Body of pancreas (tissue), 4 donors: Measurements from ENCODE around the gene EML4. TPM values are rescaled to one million over a fixed set of nuclear protein-coding genes. Genes with fewer than 3 reads are reported as not detected.

Experiments used
- ATAC-seq: fragments of 150-250 bp; one replicate; pipeline ENCODE4 v1.9.1; 2016
- DNase-seq, 4 donors: peaks; one replicate each; pipeline ENCODE4 v3.0.0-alpha.2; 2019
- H3K27ac ChIP-seq, 4 donors: fragments of 200-600 bp; sonication (generic); 1 replicate in 3 of 4; 2 replicates in 1 of 4; pipeline versions ENCODE4 v1.5.1 to v1.6.1; 2016 to 2019; ENCODE audit warnings: mild to moderate bottlenecking in 1 of 4, mixed read lengths in 1 of 4, moderate library complexity in 1 of 4
- H3K27me3 ChIP-seq, 2 donors: fragments of 200-600 bp; sonication (generic); one replicate each; pipeline ENCODE4 v1.6.0; 2016; ENCODE audit warnings: mild to moderate bottlenecking in 1 of 2
- H3K36me3 ChIP-seq, 2 donors: fragments of 200-600 bp; sonication (generic); replicated peaks in 1 of 2; 2 replicates each; pipeline ENCODE4 v1.5.1; 2016; ENCODE audit warnings: low read depth in 2 of 2; ENCODE audit not compliant: insufficient read depth in 1 of 2
- H3K4me1 ChIP-seq: fragments of 200-600 bp; sonication (generic); one replicate; pipeline ENCODE4 v1.6.0; 2016
- H3K4me3 ChIP-seq, 2 donors: fragments of 200-600 bp; sonication (generic); 1 replicate in 1 of 2; 2 replicates in 1 of 2; pipeline ENCODE4 v1.5.1; 2016 to 2019
- H3K9me3 ChIP-seq, 3 donors: fragments of 200-600 bp; sonication (generic); 1 replicate in 2 of 3; 2 replicates in 1 of 3; pipeline ENCODE4 v1.5.1; 2016
- POLR2A ChIP-seq, 3 donors: fragments of 450-650 bp; IDR thresholded peaks; one replicate each; pipeline ENCODE4 v1.6.1; 2016; ENCODE audit warnings: antibody characterized with exemption in 3 of 3, mild to moderate bottlenecking in 2 of 3
- WGBS, 2 donors: methylation state at CpG; one replicate each; pipeline ENCODE4 v1.1.5; 2017; 5-methylcytosine and 5-hydroxymethylcytosine counted together
- intact Hi-C: fragments of 100-400 bp; cut with DNase I; formaldehyde crosslinking; loops from one replicate; pipeline ENCODE4 v1.15.1; 2023
- total RNA-seq, 2 donors: library from RNA; depleted of rRNA; stranded (reverse); fragments of >200 nt; gene quantifications; one replicate each; pipeline ENCODE4 v1.1.0, GENCODE V29; 2016
- TF ChIP-seq, protein P1 (sequence below), 7 experiments: fragments of 450-650 bp in 4 of 7; fragments of 200-600 bp in 3 of 7; sonication (generic) in 3 of 7; IDR thresholded peaks; one replicate each; pipeline ENCODE4 v1.5.1; 2016 to 2019; ENCODE audit warnings: antibody characterized with exemption in 7 of 7

Gene EML4
- total RNA-seq, 2 donors from 2014 or later: 37.4 to 39.9 TPM

- H3K4me1 ChIP-seq: no peaks in the 10 kb centered on the region
- WGBS, 2 donors: 94 to 98% methylated on average over 2 of the region's 2 CpGs
- H3K4me3 ChIP-seq: no peak overlapping the region
- ATAC-seq (no peak), DNase-seq (no peak)
- H3K27me3 ChIP-seq: no peaks in the 10 kb centered on the region
- TF ChIP-seq POLR2A (IDR thresholded peaks at IDR 0.05): no peak
- TF ChIP-seq, protein P1, sequence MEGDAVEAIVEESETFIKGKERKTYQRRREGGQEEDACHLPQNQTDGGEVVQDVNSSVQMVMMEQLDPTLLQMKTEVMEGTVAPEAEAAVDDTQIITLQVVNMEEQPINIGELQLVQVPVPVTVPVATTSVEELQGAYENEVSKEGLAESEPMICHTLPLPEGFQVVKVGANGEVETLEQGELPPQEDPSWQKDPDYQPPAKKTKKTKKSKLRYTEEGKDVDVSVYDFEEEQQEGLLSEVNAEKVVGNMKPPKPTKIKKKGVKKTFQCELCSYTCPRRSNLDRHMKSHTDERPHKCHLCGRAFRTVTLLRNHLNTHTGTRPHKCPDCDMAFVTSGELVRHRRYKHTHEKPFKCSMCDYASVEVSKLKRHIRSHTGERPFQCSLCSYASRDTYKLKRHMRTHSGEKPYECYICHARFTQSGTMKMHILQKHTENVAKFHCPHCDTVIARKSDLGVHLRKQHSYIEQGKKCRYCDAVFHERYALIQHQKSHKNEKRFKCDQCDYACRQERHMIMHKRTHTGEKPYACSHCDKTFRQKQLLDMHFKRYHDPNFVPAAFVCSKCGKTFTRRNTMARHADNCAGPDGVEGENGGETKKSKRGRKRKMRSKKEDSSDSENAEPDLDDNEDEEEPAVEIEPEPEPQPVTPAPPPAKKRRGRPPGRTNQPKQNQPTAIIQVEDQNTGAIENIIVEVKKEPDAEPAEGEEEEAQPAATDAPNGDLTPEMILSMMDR (IDR thresholded peaks at IDR 0.05): no peak
- no peaks in the 10 kb centered on the region for H3K36me3 ChIP-seq
- intact Hi-C loops: no loop called here
- no peaks in the 10 kb centered on the region for H3K9me3 ChIP-seq
- no peak overlapping the region for H3K27ac ChIP-seq
These were observed 105.7 kb downstream of the EML4 start for GRCh38 chr2:42274863-42275262.

GRCh38 chr2:42281416-42282081 lies 112.4 kb downstream of the EML4 start:
- DNase-seq (no peak), ATAC-seq (no peak)
- intact Hi-C loops: no loop called here
- 54 to 59% methylated on average over 2 of the region's 2 CpGs for WGBS, 2 donors
- H3K27ac ChIP-seq: no peak overlapping the region
- no peak overlapping the region for H3K4me3 ChIP-seq
- TF ChIP-seq POLR2A (IDR thresholded peaks at IDR 0.05): no peak
- TF ChIP-seq, protein P1 (IDR thresholded peaks at IDR 0.05): no peak
- no peaks in the 10 kb centered on the region for H3K9me3 ChIP-seq
- H3K27me3 ChIP-seq: no peaks in the 10 kb centered on the region
- H3K36me3 ChIP-seq: peaks cover 0 to 2% of the 10 kb centered on the region in 2 donors
- peaks cover 16% of the 10 kb centered on the region for H3K4me1 ChIP-seq

DNA sequence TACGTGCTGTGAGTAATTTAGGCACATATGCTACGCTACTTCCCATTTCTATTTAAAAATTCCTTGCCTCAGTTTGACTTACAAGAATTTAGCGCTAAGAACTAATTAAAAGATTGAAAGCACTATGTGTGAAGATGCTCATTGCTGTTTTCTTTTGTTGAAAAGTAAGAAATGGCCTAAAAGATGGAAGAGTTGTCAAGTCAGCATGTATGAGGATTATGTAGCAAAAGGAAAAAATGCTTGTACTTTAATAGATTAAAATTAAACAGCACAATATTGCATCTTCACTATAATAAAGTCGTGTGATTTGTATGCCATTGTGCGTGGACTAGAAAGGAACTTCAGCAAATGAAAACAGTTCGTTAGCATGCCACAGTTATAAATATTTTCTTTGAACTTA lies 114.9 kb downstream of the EML4 start:
- no peak for DNase-seq
- Histone ChIP-seq H3K27ac (no peak overlapping the region), H3K9me3 (no peaks in the 10 kb centered on the region), H3K36me3 (peaks cover 0 to 2% of the 10 kb centered on the region in 2 donors), H3K4me3 (no peak overlapping the region), H3K27me3 (no peaks in the 10 kb centered on the region), H3K4me1 (peaks cover 23% of the 10 kb centered on the region)
- no peak for ATAC-seq
- 89 to 93% methylated on average over 6 of the region's 6 CpGs for WGBS, 2 donors
- intact Hi-C loops: no loop called here
- no peak for TF ChIP-seq POLR2A (IDR thresholded peaks at IDR 0.05)
- TF ChIP-seq, protein P1 (IDR thresholded peaks at IDR 0.05): no peak

DNA sequence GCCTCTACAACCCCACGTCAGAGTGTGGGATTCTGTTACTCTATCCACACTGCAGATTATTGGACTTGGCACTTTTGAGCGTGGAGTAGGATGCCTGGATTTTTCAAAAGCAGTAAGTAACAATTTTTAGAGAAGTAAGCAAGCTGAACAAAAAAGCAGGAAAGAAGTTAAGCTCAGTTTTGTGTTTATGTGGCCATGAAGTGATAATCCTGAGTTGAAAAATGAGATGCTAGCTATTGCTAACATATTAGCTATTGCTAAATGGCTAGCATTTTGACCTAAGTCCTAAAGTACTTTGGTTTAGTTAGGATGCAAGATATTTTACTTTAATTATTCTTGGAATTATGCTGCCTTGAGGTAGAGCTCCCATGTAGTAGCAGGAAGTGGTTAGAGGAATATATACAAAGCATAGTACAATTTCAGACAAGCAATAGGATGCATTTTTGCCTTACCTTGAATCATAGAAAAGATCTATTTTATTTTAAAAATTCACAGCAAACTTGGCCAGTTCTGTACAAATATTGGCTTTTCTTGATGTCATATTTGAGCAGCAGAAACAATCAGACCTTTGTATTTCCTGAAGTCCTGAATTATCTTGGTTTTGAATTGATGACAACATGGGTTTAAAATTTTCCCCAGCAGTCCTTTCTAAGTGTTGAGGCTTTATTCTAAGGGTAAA lies 117.3 kb downstream of the EML4 start:
- Histone ChIP-seq H3K36me3 (no peaks in the 10 kb centered on the region), H3K4me1 (peaks cover 23% of the 10 kb centered on the region), H3K9me3 (no peaks in the 10 kb centered on the region), H3K4me3 (no peak overlapping the region), H3K27ac (peak overlapping the region; percentile 12 to 70 (median 57)), H3K27me3 (no peaks in the 10 kb centered on the region)
- TF ChIP-seq POLR2A (IDR thresholded peaks at IDR 0.05): no peak
- TF ChIP-seq, protein P1 (IDR thresholded peaks at IDR 0.05): no peak
- DNase-seq: no peak
- intact Hi-C loops: no loop called here
- WGBS, 2 donors: 33 to 52% methylated on average over 2 of the region's 2 CpGs
- peak; percentile 75 for ATAC-seq
